HG03460 (cell line): ENCODE data around the gene KCNN1.
A peak's percentile ranks its signal among the peaks of the same experiment; 100 is the strongest.
"Not testable (repeated sequence)": the region's sequence is repeated elsewhere in the genome, so short reads cannot be mapped to it uniquely, and the experiment has no call there.

Source experiments
- ATAC-seq: cut with Tn5 transposase; IDR thresholded peaks from one replicate; pipeline ENCODE4 v1.9.1; 2021; ENCODE audit not compliant: unreplicated experiment

KCNN1 gene

GRCh38 chr19:17966550-17967256 lies at the start of gene KCNN1:
TSS of gene KCNN1 (plus strand) at chr19:17967107. CDS start at chr19:17973889, 6,782 bp downstream.
- no peak for ATAC-seq

GRCh38 chr19:17918151-17918550 lies 48.8 kb upstream of the KCNN1 start:
- not testable (repeated sequence) for ATAC-seq

- ATAC-seq, result not testable (repeated sequence)
Observed at GRCh38 chr19:17919122-17919521, 47.8 kb upstream of the KCNN1 start.

GRCh38 chr19:17920527-17920926 lies 46.4 kb upstream of the KCNN1 start:
- ATAC-seq, result no peak

GRCh38 chr19:17922138-17922537 lies 44.8 kb upstream of the KCNN1 start:
- no peak for ATAC-seq

GRCh38 chr19:17926044-17926443 lies 40.9 kb upstream of the KCNN1 start:
- no peak for ATAC-seq

- no peak for ATAC-seq
Observed at GRCh38 chr19:17929056-17929455, 37.9 kb upstream of the KCNN1 start.

- no peak for ATAC-seq
Observed at GRCh38 chr19:17931532-17932191, 35.2 kb upstream of the KCNN1 start.

GRCh38 chr19:17932485-17933338 lies 34.2 kb upstream of the KCNN1 start, which contains the start of gene CCDC124:
TSS of gene CCDC124 (plus strand) at chr19:17933015. CDS start at chr19:17936421, 3,406 bp downstream.
- peak; percentile 65 for ATAC-seq

- ATAC-seq, result no peak
Observed at GRCh38 chr19:17933414-17934129, 33.3 kb upstream of the KCNN1 start.

GRCh38 chr19:17936379-17936778 lies 30.5 kb upstream of the KCNN1 start:
- ATAC-seq, result no peak

- no peak for ATAC-seq
Observed at GRCh38 chr19:17937371-17937900, 29.5 kb upstream of the KCNN1 start.

- ATAC-seq, result no peak
Observed at GRCh38 chr19:17938092-17938845, 28.6 kb upstream of the KCNN1 start.

- ATAC-seq, result no peak
Observed at GRCh38 chr19:17942181-17942580, 24.7 kb upstream of the KCNN1 start.

GRCh38 chr19:17942582-17943273 lies 24.2 kb upstream of the KCNN1 start:
- ATAC-seq, result no peak

GRCh38 chr19:17943274-17944221 lies 23.4 kb upstream of the KCNN1 start:
- ATAC-seq, result no peak

- no peak for ATAC-seq
Observed at GRCh38 chr19:17944301-17944700, 22.6 kb upstream of the KCNN1 start.
